Mesenchymal stem cell (in vitro differentiated cells and primary cell): ENCODE results near the gene PAX5.

Source experiments
- DNase-seq: peaks from one replicate; pipeline ENCODE4 v3.0.0-alpha.2; 2013
- H2AFZ ChIP-seq: one replicate; pipeline ENCODE4 v1.6.1; 2013; ENCODE audit warnings: low read depth, mild to moderate bottlenecking, control low read depth, inconsistent platforms, low read length, moderate library complexity
- H2AK5ac ChIP-seq: 2 replicates; pipeline ENCODE4 v1.6.1; 2013; ENCODE audit warnings: low read length, moderate library complexity, mild to moderate bottlenecking, inconsistent platforms; ENCODE audit not compliant: severe bottlenecking
- H2BK120ac ChIP-seq: one replicate; pipeline ENCODE4 v1.6.1; 2013; ENCODE audit warnings: low read depth, mild to moderate bottlenecking, inconsistent platforms, low read length, moderate library complexity
- H2BK12ac ChIP-seq, 2 experiments: one replicate each; pipeline ENCODE4 v1.6.1; 2013; ENCODE audit warnings: inconsistent platforms in 2 of 2, low read length in 2 of 2, mild to moderate bottlenecking in 2 of 2, moderate library complexity in 2 of 2, control low read depth in 1 of 2
- H2BK15ac ChIP-seq: one replicate; pipeline ENCODE4 v1.6.1; 2013; ENCODE audit warnings: mild to moderate bottlenecking, low read depth, inconsistent platforms; ENCODE audit not compliant: poor library complexity, severe bottlenecking
- H2BK5ac ChIP-seq: 2 replicates; pipeline ENCODE4 v1.6.1; 2013; ENCODE audit warnings: low read depth, mild to moderate bottlenecking, low read length, control low read depth, inconsistent platforms; ENCODE audit not compliant: poor library complexity, severe bottlenecking
- H3K14ac ChIP-seq, 2 experiments: one replicate each; pipeline ENCODE4 v1.6.1; 2013; ENCODE audit warnings: inconsistent platforms in 2 of 2, low read length in 2 of 2, control low read depth in 1 of 2, mild to moderate bottlenecking in 1 of 2, moderate library complexity in 1 of 2
- H3K18ac ChIP-seq, 2 experiments: one replicate each; pipeline ENCODE4 v1.6.1; 2013; ENCODE audit warnings: inconsistent platforms in 2 of 2, low read length in 2 of 2, control low read depth in 1 of 2, low read depth in 1 of 2, mild to moderate bottlenecking in 1 of 2
- H3K23ac ChIP-seq, 2 experiments: one replicate each; pipeline ENCODE4 v1.6.1; 2013; ENCODE audit warnings: inconsistent platforms in 2 of 2, low read length in 2 of 2, mild to moderate bottlenecking in 2 of 2, moderate library complexity in 2 of 2, control low read depth in 1 of 2
- H3K27ac ChIP-seq: 2 replicates; pipeline ENCODE4 v1.5.1; 2013; ENCODE audit warnings: mild to moderate bottlenecking, moderate library complexity, low read length, control low read depth, inconsistent platforms; ENCODE audit not compliant: poor library complexity, severe bottlenecking
- H3K27me3 ChIP-seq, 2 experiments: 2 replicates each; pipeline versions ENCODE4 v1.6.1 to v1.7.0; 2013; ENCODE audit warnings: low read length in 2 of 2, mild to moderate bottlenecking in 2 of 2, moderate library complexity in 2 of 2, control low read depth in 1 of 2, inconsistent platforms in 1 of 2; ENCODE audit not compliant: control insufficient read depth in 1 of 2, insufficient read depth in 1 of 2
- H3K36me3 ChIP-seq, 2 experiments: 2 replicates each; pipeline versions ENCODE4 v1.6.1 to v1.7.0; 2013; ENCODE audit warnings: low read length in 2 of 2, control low read depth in 1 of 2, inconsistent platforms in 1 of 2, low read depth in 1 of 2, mild to moderate bottlenecking in 1 of 2; ENCODE audit not compliant: insufficient read depth in 2 of 2, control insufficient read depth in 1 of 2
- H3K4ac ChIP-seq, 2 experiments: one replicate each; pipeline ENCODE4 v1.6.1; 2013; ENCODE audit warnings: inconsistent platforms in 2 of 2, low read length in 2 of 2, mild to moderate bottlenecking in 2 of 2, moderate library complexity in 2 of 2, control low read depth in 1 of 2, low read depth in 1 of 2
- H3K4me1 ChIP-seq: 2 replicates; pipeline ENCODE4 v1.6.1; 2013; ENCODE audit warnings: low read depth, low read length, control low read depth; ENCODE audit not compliant: control insufficient read depth, insufficient read depth
- H3K4me2 ChIP-seq: 2 replicates; pipeline ENCODE4 v1.6.1; 2013; ENCODE audit warnings: low read length, mild to moderate bottlenecking, inconsistent platforms; ENCODE audit not compliant: poor library complexity, severe bottlenecking
- H3K4me3 ChIP-seq, 2 experiments: 2 replicates each; pipeline versions ENCODE4 v1.5.1 to v1.7.0; 2013; ENCODE audit warnings: low read length in 2 of 2, mild to moderate bottlenecking in 2 of 2, control low read depth in 1 of 2, low read depth in 1 of 2; ENCODE audit not compliant: insufficient read depth in 1 of 2
- H3K79me1 ChIP-seq: replicated peaks from 2 replicates; pipeline ENCODE4 v1.6.1; 2013; ENCODE audit warnings: mild to moderate bottlenecking, control low read depth, low read length, inconsistent platforms; ENCODE audit not compliant: poor library complexity, severe bottlenecking
- H3K9ac ChIP-seq: 2 replicates; pipeline ENCODE4 v1.7.0; 2013; ENCODE audit warnings: mild to moderate bottlenecking, low read length, moderate library complexity
- H3K9me3 ChIP-seq: 2 replicates; pipeline ENCODE4 v1.7.0; 2013; ENCODE audit warnings: mild to moderate bottlenecking, low read length; ENCODE audit not compliant: control insufficient read depth
- H4K8ac ChIP-seq: one replicate; pipeline ENCODE4 v1.6.1; 2013; ENCODE audit warnings: inconsistent platforms, mild to moderate bottlenecking, low read length, moderate library complexity
- H4K91ac ChIP-seq: one replicate; pipeline ENCODE4 v1.6.1; 2013; ENCODE audit warnings: mild to moderate bottlenecking, low read length, inconsistent platforms
- WGBS: methylation state at CpG from one replicate; pipeline ENCODE4 v1.1.7; 2013; ENCODE audit warnings: mixed read lengths; 5-methylcytosine and 5-hydroxymethylcytosine counted together

Gene PAX5

GRCh38 chr9:36849943-36850342 is 184.1 kb downstream of the PAX5 start:
- DNase-seq = no peak
- Histone ChIP-seq H3K4me2 (no peak overlapping the region), H3K4me1 (peaks cover 6% of the 10 kb centered on the region), H3K36me3 (no peaks in the 10 kb centered on the region), H2AK5ac (no peak overlapping the region), H2BK15ac (no peak overlapping the region), H4K91ac (no peak overlapping the region), H3K4ac (no peak overlapping the region), H4K8ac (no peak overlapping the region), H3K9ac (no peak overlapping the region), H3K14ac (no peak overlapping the region), H3K23ac (no peak overlapping the region), H2BK120ac (no peak overlapping the region), H3K27me3 (peaks cover 90 to 99% of the 10 kb centered on the region in 2 experiments), H3K4me3 (no peak overlapping the region), H3K79me1 (no peaks in the 10 kb centered on the region), H3K9me3 (no peaks in the 10 kb centered on the region), H2BK5ac (no peak overlapping the region), H2BK12ac (no peak overlapping the region), H3K18ac (no peak overlapping the region), H3K27ac (no peak overlapping the region), H2AFZ (no peak overlapping the region)
- 76% methylated on average over 9 of the region's 9 CpGs for WGBS

- Histone ChIP-seq H2BK15ac (no peak overlapping the region), H3K9me3 (no peaks in the 10 kb centered on the region), H3K4me1 (peaks cover 6% of the 10 kb centered on the region), H3K14ac (no peak overlapping the region), H3K9ac (no peak overlapping the region), H3K4me2 (no peak overlapping the region), H3K18ac (no peak overlapping the region), H2AK5ac (no peak overlapping the region), H2BK5ac (no peak overlapping the region), H4K8ac (no peak overlapping the region), H4K91ac (no peak overlapping the region), H3K27ac (no peak overlapping the region), H3K36me3 (no peaks in the 10 kb centered on the region), H2BK12ac (no peak overlapping the region), H2BK120ac (no peak overlapping the region), H3K27me3 (peaks cover 89 to 98% of the 10 kb centered on the region in 2 experiments), H3K4me3 (no peak overlapping the region), H3K23ac (no peak overlapping the region), H2AFZ (no peak overlapping the region), H3K79me1 (no peaks in the 10 kb centered on the region), H3K4ac (no peak overlapping the region)
- no peak for DNase-seq
- WGBS = 88% methylated on average over 5 of the region's 5 CpGs
These were observed 185.1 kb downstream of the PAX5 start for GRCh38 chr9:36848946-36849345.

- Histone ChIP-seq H4K91ac (peak overlapping the region; percentile 15), H2AK5ac (no peak overlapping the region), H3K4me1 (peaks cover 6% of the 10 kb centered on the region), H3K14ac (no peak overlapping the region), H3K4me3 (no peak overlapping the region), H3K9ac (no peak overlapping the region), H3K23ac (no peak overlapping the region), H3K4me2 (no peak overlapping the region), H2BK15ac (no peak overlapping the region), H4K8ac (no peak overlapping the region), H2BK120ac (no peak overlapping the region), H3K27me3 (peaks cover 91 to 98% of the 10 kb centered on the region in 2 experiments), H2BK5ac (no peak overlapping the region), H3K36me3 (no peaks in the 10 kb centered on the region), H2AFZ (no peak overlapping the region), H2BK12ac (no peak overlapping the region), H3K27ac (no peak overlapping the region), H3K79me1 (no peaks in the 10 kb centered on the region), H3K18ac (no peak overlapping the region), H3K9me3 (no peaks in the 10 kb centered on the region), H3K4ac (no peak overlapping the region)
- WGBS = 57% methylated on average over 17 of the region's 22 CpGs
- no peak for DNase-seq
These were observed 186.0 kb downstream of the PAX5 start for GRCh38 chr9:36847781-36848673.

GRCh38 chr9:36846621-36847020 is 187.4 kb downstream of the PAX5 start:
- DNase-seq = no peak
- no peak overlapping the region for H3K9ac ChIP-seq
- no peak overlapping the region for H3K18ac ChIP-seq
- no peak overlapping the region for H2AFZ ChIP-seq
- no peak overlapping the region for H3K4ac ChIP-seq
- no peak overlapping the region for H2BK12ac ChIP-seq
- H3K4me1 ChIP-seq = peaks cover 7% of the 10 kb centered on the region
- no peaks in the 10 kb centered on the region for H3K36me3 ChIP-seq
- no peak overlapping the region for H3K4me2 ChIP-seq
- no peak overlapping the region for H2BK5ac ChIP-seq
- no peak overlapping the region for H3K4me3 ChIP-seq
- H3K23ac ChIP-seq = no peak overlapping the region
- H3K27me3 ChIP-seq = peaks cover 90 to 99% of the 10 kb centered on the region in 2 experiments
- H3K27ac ChIP-seq = no peak overlapping the region
- no peak overlapping the region for H2BK15ac ChIP-seq
- no peaks in the 10 kb centered on the region for H3K79me1 ChIP-seq
- no peaks in the 10 kb centered on the region for H3K9me3 ChIP-seq
- WGBS = 69% methylated on average over 8 of the region's 8 CpGs
- H4K91ac ChIP-seq = no peak overlapping the region
- H3K14ac ChIP-seq = no peak overlapping the region
- no peak overlapping the region for H2AK5ac ChIP-seq
- no peak overlapping the region for H2BK120ac ChIP-seq
- H4K8ac ChIP-seq = no peak overlapping the region
